ENCODE measurements around the gene HOGA1.

Gene HOGA1

GRCh38 chr10:97548828-97549455 is 35.2 kb upstream of the HOGA1 start:
- Histone ChIP-seq H3K9me3 (ENCODE audit: severe bottlenecking) (no peaks in the 10 kb centered on the region), H3K36me3 (ENCODE audit: low read depth) (no peaks in the 10 kb centered on the region), H3K4me1 (ENCODE audit: insufficient read depth, poor library complexity, severe bottlenecking) (peaks cover 21% of the 10 kb centered on the region), H3K4me3 (ENCODE audit: severe bottlenecking) (no peak overlapping the region), H3K27ac (ENCODE audit: poor library complexity, severe bottlenecking) (peak overlapping the region; percentile 71), H3K27me3 (ENCODE audit: insufficient read depth, poor library complexity, severe bottlenecking) (no peaks in the 10 kb centered on the region)
- no peak for ATAC-seq (ENCODE audit: low read depth)
- no peak for TF ChIP-seq CTCF (IDR thresholded peaks at IDR 0.05; ENCODE audit: poor library complexity, severe bottlenecking)
- DNase-seq (ENCODE audit: low spot score), result no peak

GRCh38 chr10:97549587-97550322 is 34.4 kb upstream of the HOGA1 start:
- no peaks in the 10 kb centered on the region for H3K9me3 ChIP-seq (ENCODE audit: severe bottlenecking)
- no peak for DNase-seq (ENCODE audit: low spot score)
- ATAC-seq (ENCODE audit: low read depth), result peak; percentile 64
- peak overlapping the region; percentile 71 for H3K27ac ChIP-seq (ENCODE audit: poor library complexity, severe bottlenecking)
- no peak overlapping the region for H3K4me3 ChIP-seq (ENCODE audit: severe bottlenecking)
- no peak for TF ChIP-seq CTCF (IDR thresholded peaks at IDR 0.05; ENCODE audit: poor library complexity, severe bottlenecking)
- no peaks in the 10 kb centered on the region for H3K36me3 ChIP-seq (ENCODE audit: low read depth)
- peaks cover 17% of the 10 kb centered on the region for H3K4me1 ChIP-seq (ENCODE audit: insufficient read depth, poor library complexity, severe bottlenecking)
- H3K27me3 ChIP-seq (ENCODE audit: insufficient read depth, poor library complexity, severe bottlenecking), result no peaks in the 10 kb centered on the region

DNA sequence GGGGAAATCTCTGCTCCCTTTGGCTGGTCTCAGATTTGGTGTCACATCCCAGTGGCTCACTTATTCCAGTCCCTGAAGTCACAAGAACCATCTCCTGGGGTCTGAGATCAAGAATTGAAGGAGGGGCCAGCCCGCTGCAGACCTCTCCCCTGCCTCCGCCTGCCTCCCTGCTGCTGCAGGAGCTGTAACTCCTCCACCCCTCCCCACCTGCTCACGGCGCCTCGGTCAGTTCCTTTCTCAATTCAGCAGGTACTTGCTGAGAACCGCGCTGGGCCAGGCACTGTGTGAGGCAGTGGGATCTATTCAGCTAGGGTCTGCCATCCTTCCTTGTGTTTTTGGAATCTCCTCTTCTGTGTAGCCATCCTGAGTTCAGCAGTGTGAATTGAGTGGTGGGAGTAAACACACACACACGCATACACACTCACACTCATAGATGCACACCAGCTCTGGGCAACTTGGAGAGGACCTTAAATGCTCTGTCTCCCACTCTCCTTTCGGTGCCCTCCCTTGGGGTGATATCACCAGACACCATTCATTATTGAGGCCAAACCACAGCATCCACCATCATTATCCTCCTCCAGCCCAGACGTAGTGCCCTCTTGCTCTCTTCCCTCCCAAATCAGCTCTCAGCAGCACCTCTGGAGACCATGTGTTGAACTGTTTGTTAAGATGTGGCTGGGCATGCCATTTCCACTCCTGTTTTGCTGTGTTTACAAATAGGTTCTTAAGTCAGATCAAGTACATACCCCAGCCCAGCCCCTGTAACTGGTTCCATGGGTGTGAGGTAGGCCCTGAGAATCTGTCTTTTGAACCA is 33.6 kb upstream of the HOGA1 start:
- Histone ChIP-seq H3K36me3 (ENCODE audit: low read depth) (no peaks in the 10 kb centered on the region), H3K27ac (ENCODE audit: poor library complexity, severe bottlenecking) (peak overlapping the region; percentile 71), H3K9me3 (ENCODE audit: severe bottlenecking) (peaks cover 5% of the 10 kb centered on the region), H3K4me3 (ENCODE audit: severe bottlenecking) (no peak overlapping the region), H3K4me1 (ENCODE audit: insufficient read depth, poor library complexity, severe bottlenecking) (peaks cover 17% of the 10 kb centered on the region), H3K27me3 (ENCODE audit: insufficient read depth, poor library complexity, severe bottlenecking) (no peaks in the 10 kb centered on the region)
- TF ChIP-seq CTCF (IDR thresholded peaks at IDR 0.05; ENCODE audit: poor library complexity, severe bottlenecking), result no peak
- DNase-seq (ENCODE audit: low spot score) (no peak), ATAC-seq (ENCODE audit: low read depth) (no peak)

DNA sequence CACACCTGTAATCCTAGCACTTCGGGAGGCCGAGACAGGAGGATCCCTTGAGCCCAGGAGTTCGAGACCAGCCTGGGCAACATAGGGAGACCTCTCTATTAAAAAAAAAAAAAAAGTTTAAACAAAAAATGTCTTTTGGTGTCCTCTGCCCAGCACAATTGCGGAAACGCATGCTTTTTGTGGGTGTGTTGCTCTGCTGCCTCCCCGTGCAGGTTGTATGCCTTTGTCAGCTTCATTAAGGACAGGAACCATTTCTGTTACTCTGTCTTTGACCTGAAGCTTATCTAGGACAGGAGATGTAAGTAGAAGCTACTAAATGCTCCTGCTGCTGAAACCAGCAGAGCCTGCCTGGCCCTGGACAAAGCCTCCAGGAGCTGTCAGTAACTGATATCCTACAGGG is 32.9 kb upstream of the HOGA1 start:
- TF ChIP-seq CTCF (IDR thresholded peaks at IDR 0.05; ENCODE audit: poor library complexity, severe bottlenecking), result no peak
- Histone ChIP-seq H3K36me3 (ENCODE audit: low read depth) (no peaks in the 10 kb centered on the region), H3K27ac (ENCODE audit: poor library complexity, severe bottlenecking) (peak overlapping the region; percentile 71), H3K9me3 (ENCODE audit: severe bottlenecking) (peaks cover 5% of the 10 kb centered on the region), H3K4me1 (ENCODE audit: insufficient read depth, poor library complexity, severe bottlenecking) (peaks cover 17% of the 10 kb centered on the region), H3K27me3 (ENCODE audit: insufficient read depth, poor library complexity, severe bottlenecking) (no peaks in the 10 kb centered on the region), H3K4me3 (ENCODE audit: severe bottlenecking) (no peak overlapping the region)
- no peak for ATAC-seq (ENCODE audit: low read depth)
- DNase-seq (ENCODE audit: low spot score), result no peak
